ENCODE data around the gene SIPA1.

GRCh38 chr11:65611758-65612603 lies 25.9 kb upstream of the SIPA1 start:
- TF ChIP-seq CTCF (IDR thresholded peaks at IDR 0.05): no peak
- TF ChIP-seq POLR2A (IDR thresholded peaks at IDR 0.05): no peak

Data from Peyer's patch (tissue), 4 donors.